CD4-positive, CD25-positive, alpha-beta regulatory T cell (primary cell): ENCODE results near the gene DNAI1. TPM values are rescaled to one million over a fixed set of nuclear protein-coding genes. Genes with fewer than 3 reads are reported as not detected.

Experiments
- ATAC-seq, 2 donors: fragments of 150-1000 bp; cut with Tn5 transposase; one replicate each; pipeline ENCODE4 v1.10.0; 2021; ENCODE audit warnings: low read depth in 2 of 2, moderate number of reproducible peaks in 2 of 2, moderate library complexity in 1 of 2
- DNase-seq, 3 donors: peaks; one replicate each; pipeline versions ENCODE4 v3.0.0 to v3.0.0-alpha.2; 2012 to 2022; ENCODE audit warnings: mixed read lengths in 1 of 3
- H3K27ac ChIP-seq: one replicate; pipeline ENCODE4 v1.7.0; 2013; ENCODE audit warnings: mild to moderate bottlenecking, low read length; ENCODE audit not compliant: insufficient read depth, poor library complexity, severe bottlenecking
- H3K27me3 ChIP-seq: one replicate; pipeline ENCODE4 v1.7.0; 2013; ENCODE audit warnings: low read length; ENCODE audit not compliant: control insufficient read depth, insufficient read depth
- H3K36me3 ChIP-seq: one replicate; pipeline ENCODE4 v1.7.0; 2013; ENCODE audit warnings: mild to moderate bottlenecking, low read length, moderate library complexity; ENCODE audit not compliant: control insufficient read depth, insufficient read depth
- H3K4me1 ChIP-seq: 2 replicates; pipeline ENCODE4 v1.7.0; 2013; ENCODE audit warnings: mild to moderate bottlenecking, low read length; ENCODE audit not compliant: insufficient read depth, control insufficient read depth, poor library complexity, severe bottlenecking
- H3K4me3 ChIP-seq: one replicate; pipeline ENCODE4 v1.7.0; 2013; ENCODE audit warnings: low read depth, mild to moderate bottlenecking, low read length, moderate library complexity
- H3K9me3 ChIP-seq, 2 experiments: 1 replicate in 1 of 2; 2 replicates in 1 of 2; pipeline ENCODE4 v1.7.0; 2013; ENCODE audit warnings: low read length in 2 of 2, mild to moderate bottlenecking in 1 of 2, moderate library complexity in 1 of 2; ENCODE audit not compliant: control insufficient read depth in 2 of 2
- H3K27ac Mint-ChIP-seq, 3 donors: one replicate each; pipeline ENCODE4 v1.8.0; 2020 to 2022; ENCODE audit warnings: mild to moderate bottlenecking in 3 of 3, mixed read lengths in 3 of 3, moderate library complexity in 2 of 3
- H3K27me3 Mint-ChIP-seq: one replicate; pipeline ENCODE4 v1.8.0; 2022; ENCODE audit warnings: mild to moderate bottlenecking, mixed read lengths
- H3K36me3 Mint-ChIP-seq: one replicate; pipeline ENCODE4 v1.8.0; 2020; ENCODE audit warnings: mixed read lengths
- H3K4me1 Mint-ChIP-seq, 4 donors: one replicate each; pipeline ENCODE4 v1.8.0; 2020 to 2022; ENCODE audit warnings: mixed read lengths in 4 of 4, mild to moderate bottlenecking in 1 of 4
- H3K4me3 Mint-ChIP-seq, 4 donors: one replicate each; pipeline ENCODE4 v1.8.0; 2020 to 2022; ENCODE audit warnings: mild to moderate bottlenecking in 4 of 4, mixed read lengths in 4 of 4, moderate library complexity in 3 of 4
- H3K9me3 Mint-ChIP-seq, 7 donors: one replicate each; pipeline ENCODE4 v1.8.0; 2020 to 2022; ENCODE audit warnings: mixed read lengths in 7 of 7, mild to moderate bottlenecking in 3 of 7, moderate library complexity in 2 of 7
- polyA plus RNA-seq, 4 donors: library from polyadenylated mRNA; unstranded; fragments of 300-500 nt; fragmentation: Illumina TruSeq; gene quantifications; one replicate each; pipeline ENCODE4 v1.2.3, GENCODE V29; 2021
- total RNA-seq: library from RNA; stranded (reverse); gene quantifications from one replicate; pipeline ENCODE4 v1.2.3, GENCODE V29; 2022

The DNAI1 gene
- total and polyA plus RNA-seq, 5 donors from 2014 or later, result not detected

DNA sequence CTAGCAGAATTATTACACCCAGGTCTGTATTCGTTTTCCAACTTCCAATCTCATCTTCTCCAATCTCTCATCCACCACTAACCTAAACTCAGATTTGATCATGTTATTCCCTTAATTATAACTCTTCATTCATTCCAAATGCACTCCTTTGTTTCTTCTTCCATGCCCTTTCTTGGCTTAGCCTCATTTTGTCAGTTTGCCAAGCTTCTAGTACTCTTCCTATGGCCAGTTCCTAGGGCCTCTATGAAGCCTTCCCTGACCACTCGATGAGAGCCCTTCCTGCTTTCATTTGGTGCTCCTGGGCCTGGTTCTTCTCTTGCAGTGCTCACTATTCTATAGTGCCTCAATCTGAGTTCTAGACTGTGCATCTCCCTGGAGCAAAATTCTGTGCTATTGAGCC lies 6.0 kb upstream of the DNAI1 start:
- no peaks in the 10 kb centered on the region for H3K27me3 ChIP-seq
- no peak for DNase-seq
- no peak for ATAC-seq
- Mint-ChIP-seq H3K4me3 (no peak overlapping the region), H3K9me3 (no peaks in the 10 kb centered on the region), H3K27ac (no peak overlapping the region), H3K36me3 (peaks cover 5% of the 10 kb centered on the region), H3K27me3 (no peaks in the 10 kb centered on the region), H3K4me1 (peaks cover 12 to 25% (median 19%) of the 10 kb centered on the region in 4 donors)
- peaks cover 10% of the 10 kb centered on the region for H3K4me1 ChIP-seq
- no peaks in the 10 kb centered on the region for H3K9me3 ChIP-seq
- no peak overlapping the region for H3K4me3 ChIP-seq
- no peak overlapping the region for H3K27ac ChIP-seq
- no peaks in the 10 kb centered on the region for H3K36me3 ChIP-seq

DNA sequence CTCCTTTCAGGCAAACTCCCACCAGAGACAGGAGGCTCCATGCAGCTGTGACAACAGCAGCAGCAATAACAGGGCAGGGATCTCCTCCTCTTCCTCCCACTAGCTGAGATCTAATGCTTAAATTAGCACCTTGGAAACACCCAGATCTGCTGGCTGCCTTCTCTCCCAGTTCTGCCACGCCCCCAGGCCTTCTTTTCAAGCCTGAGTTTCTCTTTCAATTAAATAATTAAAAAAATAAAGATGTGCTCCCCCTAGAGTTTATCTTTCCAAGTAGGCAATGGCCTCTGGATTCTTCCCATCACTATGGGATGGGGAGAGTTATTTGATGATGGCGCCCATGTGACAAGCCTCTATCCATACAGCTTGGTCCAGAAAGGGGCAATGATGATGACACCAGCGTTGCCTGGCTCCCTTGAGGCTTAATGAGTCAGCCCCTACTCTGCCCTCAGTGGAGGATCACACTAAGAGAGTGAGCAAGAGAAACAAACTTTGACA lies 4.0 kb upstream of the DNAI1 start:
- Histone ChIP-seq H3K36me3 (no peaks in the 10 kb centered on the region), H3K27me3 (no peaks in the 10 kb centered on the region), H3K4me1 (peaks cover 22% of the 10 kb centered on the region), H3K4me3 (no peak overlapping the region), H3K9me3 (no peaks in the 10 kb centered on the region), H3K27ac (no peak overlapping the region)
- Mint-ChIP-seq H3K9me3 (no peaks in the 10 kb centered on the region), H3K4me3 (no peak overlapping the region), H3K27me3 (peaks cover 9% of the 10 kb centered on the region), H3K27ac (no peak overlapping the region), H3K36me3 (peaks cover 5% of the 10 kb centered on the region), H3K4me1 (peaks cover 12 to 38% (median 24%) of the 10 kb centered on the region in 4 donors)
- ATAC-seq (no peak), DNase-seq (peak in 1 of 3 donors; percentile 28)

DNA sequence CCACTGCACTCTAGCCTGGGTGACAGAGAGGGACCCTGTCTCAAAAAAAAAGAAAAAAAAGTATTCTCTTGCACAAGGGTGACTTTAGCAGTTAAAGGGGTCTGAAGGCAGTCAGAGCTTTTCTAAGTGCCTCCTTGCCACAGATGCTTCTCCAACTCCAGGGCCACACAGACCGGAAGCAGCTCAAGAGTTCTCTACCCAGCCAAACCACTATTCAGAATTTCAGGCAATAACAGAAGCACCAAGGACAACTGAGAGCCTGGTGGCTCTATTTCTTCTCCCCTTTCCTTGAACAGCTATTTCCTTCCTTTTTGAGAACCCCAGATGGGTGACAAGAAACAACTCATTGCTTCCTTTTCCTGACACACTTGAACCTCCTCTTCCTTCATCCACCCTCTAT lies 2.5 kb upstream of the DNAI1 start:
- Histone ChIP-seq H3K27me3 (no peaks in the 10 kb centered on the region), H3K4me3 (no peak overlapping the region), H3K36me3 (no peaks in the 10 kb centered on the region), H3K27ac (no peak overlapping the region), H3K4me1 (peaks cover 22% of the 10 kb centered on the region), H3K9me3 (no peaks in the 10 kb centered on the region)
- DNase-seq (peak in 1 of 3 donors; percentile 10), ATAC-seq (no peak)
- Mint-ChIP-seq H3K36me3 (peaks cover 5% of the 10 kb centered on the region), H3K27me3 (peaks cover 15% of the 10 kb centered on the region), H3K27ac (peak overlapping the region in 2 of 3 donors; percentile 17 to 58), H3K4me1 (peaks cover 12 to 38% (median 24%) of the 10 kb centered on the region in 4 donors), H3K4me3 (peak overlapping the region; percentile 92 to 94 (median 92)), H3K9me3 (no peaks in the 10 kb centered on the region)

DNA sequence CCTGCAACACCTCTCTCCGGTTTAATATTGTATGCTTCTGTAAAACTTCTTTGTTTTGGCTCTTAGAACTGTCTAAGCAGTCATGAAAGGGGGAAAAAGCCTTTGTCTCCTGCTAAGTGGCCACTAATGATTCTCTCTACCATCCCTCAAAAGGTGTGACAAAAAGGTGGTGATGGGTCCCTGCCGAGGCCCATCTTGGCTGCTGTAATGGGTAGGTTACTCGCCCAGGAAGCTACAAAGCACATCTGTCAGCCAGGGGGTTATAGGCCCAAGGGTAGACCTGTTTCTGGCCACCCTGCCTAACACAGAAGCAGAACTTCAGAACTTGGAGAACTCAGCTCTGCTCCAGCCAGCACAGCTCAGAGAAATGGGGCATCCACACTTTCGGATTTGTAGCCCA lies 1.9 kb upstream of the DNAI1 start:
- Mint-ChIP-seq H3K9me3 (no peaks in the 10 kb centered on the region), H3K4me3 (peak overlapping the region; percentile 92 to 94 (median 92)), H3K27ac (peak overlapping the region in 1 of 3 donors; percentile 58), H3K36me3 (peaks cover 5% of the 10 kb centered on the region), H3K4me1 (peaks cover 11 to 38% (median 23%) of the 10 kb centered on the region in 4 donors), H3K27me3 (peaks cover 21% of the 10 kb centered on the region)
- Histone ChIP-seq H3K9me3 (no peaks in the 10 kb centered on the region), H3K27me3 (peaks cover under 1% of the 10 kb centered on the region), H3K27ac (no peak overlapping the region), H3K4me3 (no peak overlapping the region), H3K36me3 (no peaks in the 10 kb centered on the region), H3K4me1 (peaks cover 22% of the 10 kb centered on the region)
- peak in 1 of 3 donors; percentile 16 for DNase-seq
- ATAC-seq, result no peak

DNA sequence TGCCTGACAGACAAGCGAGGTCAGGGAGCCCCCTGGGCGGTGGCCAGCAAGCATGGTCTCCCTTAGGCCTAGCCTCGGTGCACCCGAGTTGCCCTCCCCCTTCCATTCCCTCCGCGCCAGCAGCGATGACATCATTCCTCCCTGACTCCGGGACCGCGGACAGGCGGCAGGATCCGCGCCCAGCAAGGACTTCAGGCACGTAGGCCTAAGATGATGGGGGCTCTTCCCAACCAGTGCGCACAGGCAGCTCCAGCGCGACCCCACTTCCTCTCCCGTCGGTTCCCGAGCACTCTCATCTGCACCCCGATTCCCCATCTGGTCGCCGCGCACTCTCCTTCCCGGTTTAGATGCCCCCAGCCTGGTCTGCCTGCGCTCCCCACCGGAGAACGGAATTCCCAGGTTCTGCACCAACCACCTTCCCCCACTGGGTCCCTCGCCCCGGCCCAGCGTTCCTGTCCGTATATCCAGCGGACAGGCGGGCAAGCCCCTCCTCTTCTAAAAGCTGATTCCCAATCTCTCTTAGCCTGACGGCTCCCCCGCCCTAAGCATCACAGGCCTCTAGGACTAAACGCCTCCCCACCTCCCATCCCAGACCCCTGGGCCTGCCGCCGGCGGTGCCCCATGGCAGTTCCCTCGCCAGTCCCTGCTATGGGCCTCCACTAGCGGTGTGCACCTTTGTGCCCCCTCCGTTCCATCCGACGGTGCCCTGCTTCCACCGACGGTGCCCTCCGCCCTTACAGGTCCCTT lies 1.2 kb upstream of the DNAI1 start:
- H3K36me3 Mint-ChIP-seq, result peaks cover 2% of the 10 kb centered on the region

DNA sequence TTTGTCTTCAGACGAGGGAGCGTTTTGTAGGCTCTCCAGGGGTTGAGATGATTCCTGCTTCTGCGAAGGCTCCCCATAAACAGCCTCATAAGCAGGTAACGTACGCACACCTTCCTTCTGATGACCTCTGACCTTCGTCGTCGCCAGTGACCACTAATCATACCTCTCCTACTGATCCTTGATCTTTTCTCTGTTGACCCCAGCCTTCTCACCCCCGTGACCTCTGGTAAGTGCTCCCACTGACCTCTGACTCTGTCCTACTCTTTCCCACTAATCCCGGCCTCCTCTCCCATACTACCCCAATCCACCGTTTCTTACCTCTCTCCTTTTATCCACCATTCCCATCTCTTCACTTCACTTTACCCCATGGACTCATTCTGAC lies 345 bp downstream of the DNAI1 start:
- Histone ChIP-seq H3K27ac (no peak overlapping the region), H3K4me3 (peak overlapping the region; percentile 78), H3K27me3 (peaks cover 7% of the 10 kb centered on the region), H3K4me1 (peaks cover 22% of the 10 kb centered on the region), H3K36me3 (no peaks in the 10 kb centered on the region), H3K9me3 (no peaks in the 10 kb centered on the region)
- DNase-seq (no peak), ATAC-seq (no peak)
- H3K4me1 Mint-ChIP-seq, result peaks cover 10 to 34% (median 22%) of the 10 kb centered on the region in 4 donors
- H3K4me3 Mint-ChIP-seq, result peak overlapping the region; percentile 91 to 98 (median 94)
- peak overlapping the region in 2 of 3 donors; percentile 86 to 94 for H3K27ac Mint-ChIP-seq
- H3K27me3 Mint-ChIP-seq, result peaks cover 30% of the 10 kb centered on the region
- H3K9me3 Mint-ChIP-seq, result no peaks in the 10 kb centered on the region
- H3K36me3 Mint-ChIP-seq, result no peaks in the 10 kb centered on the region

More for the DNA sequence above, 1.2 kb upstream of the DNAI1 start:
- peaks cover 5% of the 10 kb centered on the region for H3K27me3 ChIP-seq
- Mint-ChIP-seq H3K27me3 (peaks cover 28% of the 10 kb centered on the region), H3K4me1 (peaks cover 10 to 38% (median 22%) of the 10 kb centered on the region in 4 donors), H3K4me3 (peak overlapping the region; percentile 92 to 94 (median 92)), H3K27ac (peak overlapping the region in 2 of 3 donors; percentile 85 to 86), H3K9me3 (no peaks in the 10 kb centered on the region)
- H3K9me3 ChIP-seq, result no peaks in the 10 kb centered on the region
- DNase-seq, result peak; percentile 7 to 42 (median 14)
- H3K36me3 ChIP-seq, result no peaks in the 10 kb centered on the region
- ATAC-seq, result no peak
- no peak overlapping the region for H3K27ac ChIP-seq
- peaks cover 22% of the 10 kb centered on the region for H3K4me1 ChIP-seq
- peak overlapping the region; percentile 55 for H3K4me3 ChIP-seq

DNA sequence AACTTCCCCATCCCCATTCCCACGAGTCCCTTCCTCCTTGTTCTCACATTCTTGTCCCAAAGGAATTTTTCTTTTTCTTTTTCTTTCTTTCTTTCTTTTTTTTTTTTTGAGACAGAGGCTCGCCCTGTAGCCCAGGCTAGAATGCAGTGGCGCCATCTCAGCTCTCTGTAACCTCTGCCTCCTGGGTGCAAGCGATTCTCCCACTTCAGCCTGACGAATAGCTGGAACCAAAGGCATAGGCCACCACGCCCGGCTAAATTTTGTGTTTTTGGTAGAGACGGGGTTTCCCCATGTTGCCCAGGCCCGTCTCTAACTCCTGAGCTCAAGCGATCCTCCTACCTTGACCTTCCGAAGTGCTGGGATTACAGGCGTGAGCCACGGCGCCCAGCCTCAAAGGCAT lies 751 bp downstream of the DNAI1 start:
- Mint-ChIP-seq H3K27me3 (peaks cover 30% of the 10 kb centered on the region), H3K27ac (peak overlapping the region in 1 of 3 donors; percentile 1), H3K4me3 (peak overlapping the region; percentile 91 to 94 (median 93)), H3K4me1 (peaks cover 10 to 34% (median 22%) of the 10 kb centered on the region in 4 donors), H3K36me3 (no peaks in the 10 kb centered on the region), H3K9me3 (no peaks in the 10 kb centered on the region)
- no peak for ATAC-seq
- DNase-seq, result no peak
- Histone ChIP-seq H3K4me1 (peaks cover 22% of the 10 kb centered on the region), H3K9me3 (no peaks in the 10 kb centered on the region), H3K4me3 (no peak overlapping the region), H3K27me3 (peaks cover 10% of the 10 kb centered on the region), H3K36me3 (no peaks in the 10 kb centered on the region), H3K27ac (no peak overlapping the region)
